NT2/D1 (cell line): ENCODE data around the gene ARPC2.

Source experiments
- YY1 ChIP-seq: IDR thresholded peaks from 2 replicates; pipeline ENCODE4 v1.6.1; 2011; ENCODE audit not compliant: insufficient read length, insufficient read depth
- ZNF274 ChIP-seq: IDR thresholded peaks from 2 replicates; pipeline ENCODE4 v1.6.1; 2011; ENCODE audit warnings: mild to moderate bottlenecking, low read depth, low read length

GRCh38 chr2:218228366-218229090 is 11.5 kb downstream of the ARPC2 start:
- TF ChIP-seq ZNF274: no peak
- TF ChIP-seq YY1: no peak
